Measurements from ENCODE around the gene KCNJ18.
"Not testable (repeated sequence)": the region's sequence is repeated elsewhere in the genome, so short reads cannot be mapped to it uniquely, and the experiment has no call there.

KCNJ18 gene

DNA sequence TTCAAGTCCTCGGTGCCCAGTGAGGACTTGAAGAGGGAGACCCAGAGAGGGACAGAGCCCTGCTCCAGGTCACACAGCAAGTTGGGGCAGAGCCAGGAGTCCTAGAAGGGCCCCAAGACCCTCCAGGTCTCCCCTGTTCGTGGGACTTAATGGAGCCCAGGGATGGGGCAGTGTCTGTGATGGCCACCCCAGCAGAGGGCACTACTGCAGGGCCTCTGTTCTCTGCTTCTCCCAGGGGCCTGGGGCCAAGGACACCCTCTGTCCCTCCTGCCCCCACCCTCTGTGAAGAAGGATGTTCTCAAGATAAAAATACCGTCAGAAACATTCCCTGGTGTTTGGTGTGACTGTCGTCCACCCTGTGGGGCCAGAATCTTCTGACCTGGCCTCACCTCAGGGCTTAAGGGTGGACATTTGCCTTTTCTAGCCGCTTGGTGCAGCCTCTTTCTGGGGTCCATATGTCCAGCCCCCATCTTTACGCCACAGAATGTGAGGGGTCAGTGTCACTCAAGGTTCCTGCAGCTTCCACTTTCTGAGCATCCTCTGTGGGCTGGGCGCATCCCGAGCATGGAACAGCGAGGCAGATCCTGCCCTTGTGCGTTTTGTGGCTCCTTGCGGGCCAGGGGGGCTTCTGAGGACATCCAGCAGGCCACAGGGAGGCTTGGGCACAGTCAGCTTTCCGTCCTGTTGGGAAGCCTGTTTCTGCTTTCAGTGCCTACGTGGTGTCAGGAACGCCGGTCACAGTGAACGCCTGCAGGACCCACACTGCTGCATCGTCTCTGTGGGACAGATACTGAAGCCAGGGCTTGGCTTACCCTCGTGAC is at the start of gene KCNJ18:
Gene KCNJ18 (plus strand): TSS at position 641 of the 821 bp plus-strand sequence. CDS start 10,264 bp downstream, outside the sequence.
- DNase-seq, result not testable (repeated sequence)

GRCh38 chr17:21648125-21648524 is 44.2 kb upstream of the KCNJ18 start:
- DNase-seq, result not testable (repeated sequence)

DNA sequence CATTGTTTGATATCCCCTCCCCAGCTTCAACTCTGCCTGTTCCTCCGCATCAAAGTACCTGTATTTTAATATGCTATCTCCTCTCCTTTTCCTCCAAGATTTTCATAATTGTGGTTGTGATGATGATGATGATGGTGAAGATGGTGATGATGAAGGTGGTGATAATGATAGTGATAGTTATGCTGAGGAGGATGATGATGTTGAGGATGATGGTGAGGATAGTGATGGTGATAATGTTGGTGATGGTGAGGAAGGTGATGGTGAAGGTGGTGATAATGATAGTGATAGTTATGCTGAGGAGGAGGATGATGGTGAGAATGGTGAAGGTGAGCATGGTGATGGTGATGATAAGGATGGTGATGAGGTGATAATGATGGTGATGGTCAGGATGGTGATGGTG is 42.3 kb upstream of the KCNJ18 start:
- not testable (repeated sequence) for DNase-seq

- DNase-seq, result not testable (repeated sequence)
These were observed 40.3 kb upstream of the KCNJ18 start for GRCh38 chr17:21652049-21652448.

- not testable (repeated sequence) for DNase-seq
These were observed 39.1 kb upstream of the KCNJ18 start for GRCh38 chr17:21653211-21653610.

- DNase-seq, result not testable (repeated sequence)
These were observed 35.6 kb upstream of the KCNJ18 start for GRCh38 chr17:21656518-21657309.

DNA sequence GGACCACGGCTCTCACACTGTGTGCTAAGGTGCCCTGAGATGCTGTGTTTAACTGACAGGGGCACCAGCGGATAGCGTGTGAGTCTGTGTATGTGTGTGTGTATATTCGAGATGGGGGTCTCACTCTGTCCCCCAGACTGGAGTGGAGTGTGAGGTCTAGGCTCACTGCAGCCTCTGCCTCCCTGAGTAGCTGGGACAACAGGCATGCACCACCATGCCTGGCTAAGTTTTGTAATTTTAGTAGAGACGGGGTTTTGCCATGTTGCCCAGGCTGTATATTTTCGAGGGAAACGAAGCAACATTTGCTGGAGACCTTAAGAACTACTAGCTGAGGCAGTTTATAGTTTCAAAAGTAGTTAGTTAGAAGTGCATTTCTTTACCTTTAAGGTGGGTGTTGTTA is 32.7 kb upstream of the KCNJ18 start:
- not testable (repeated sequence) for DNase-seq

- not testable (repeated sequence) for DNase-seq
These were observed 30.9 kb upstream of the KCNJ18 start for GRCh38 chr17:21661455-21661854.

DNA sequence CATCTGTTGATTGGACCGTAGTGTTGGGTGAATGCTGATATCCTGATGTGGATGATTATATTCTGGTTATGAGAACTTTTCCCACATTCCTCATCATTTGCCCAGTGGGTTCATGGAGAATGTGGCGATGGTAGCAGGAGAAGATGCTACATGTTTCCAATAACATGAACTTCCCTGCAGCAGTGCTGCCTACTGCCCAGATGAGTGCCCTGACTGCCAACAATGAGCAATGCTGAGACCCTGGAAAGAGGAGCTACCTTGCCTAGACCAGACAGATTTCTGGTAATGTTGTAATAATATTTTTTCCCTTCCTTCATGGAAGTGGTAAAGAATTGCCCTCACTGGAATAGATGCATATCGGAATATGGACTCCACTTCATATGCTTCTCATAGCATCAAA is 29.2 kb upstream of the KCNJ18 start:
- DNase-seq, result not testable (repeated sequence)

DNA sequence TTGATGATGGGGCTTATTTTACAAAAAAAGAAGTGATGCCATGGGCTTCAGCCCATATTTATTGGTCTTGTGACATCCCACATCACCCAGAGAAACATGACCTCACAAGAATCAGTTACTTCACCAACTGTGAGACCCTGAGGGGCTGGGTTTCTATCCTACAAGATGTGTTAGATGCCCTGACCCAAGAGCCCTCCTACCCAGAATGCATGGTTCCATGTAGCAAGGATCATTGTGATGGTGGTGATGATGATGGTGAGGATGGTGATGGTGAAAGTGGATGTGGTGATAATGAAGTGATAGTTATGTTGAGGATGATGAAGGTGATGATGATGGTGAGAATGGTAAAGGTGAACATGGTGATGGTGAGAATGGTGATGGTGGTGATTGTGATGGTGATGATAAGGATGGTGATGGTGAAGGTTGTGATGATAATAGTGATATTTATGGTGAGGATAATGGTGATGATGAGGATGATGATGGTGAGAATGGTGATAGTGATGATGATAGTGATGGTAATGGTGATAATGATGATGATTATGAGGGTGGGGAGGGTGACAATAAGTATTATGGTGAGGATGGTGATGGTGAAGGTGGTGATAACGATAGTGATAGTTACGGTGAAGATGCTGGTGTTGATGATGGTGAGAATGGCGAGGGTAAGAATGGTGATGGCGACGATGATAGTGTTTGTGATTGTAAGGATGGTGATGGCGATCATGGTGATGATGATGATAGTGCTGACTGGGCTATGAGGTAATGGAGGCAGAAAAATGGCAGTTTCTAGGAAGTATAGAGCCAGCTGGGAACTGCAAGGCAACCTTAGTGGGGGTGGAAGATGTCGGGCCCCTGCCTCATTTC is 28.5 kb upstream of the KCNJ18 start:
- not testable (repeated sequence) for DNase-seq

- DNase-seq, result not testable (repeated sequence)
These were observed 27.2 kb upstream of the KCNJ18 start for GRCh38 chr17:21665171-21665570.

DNA sequence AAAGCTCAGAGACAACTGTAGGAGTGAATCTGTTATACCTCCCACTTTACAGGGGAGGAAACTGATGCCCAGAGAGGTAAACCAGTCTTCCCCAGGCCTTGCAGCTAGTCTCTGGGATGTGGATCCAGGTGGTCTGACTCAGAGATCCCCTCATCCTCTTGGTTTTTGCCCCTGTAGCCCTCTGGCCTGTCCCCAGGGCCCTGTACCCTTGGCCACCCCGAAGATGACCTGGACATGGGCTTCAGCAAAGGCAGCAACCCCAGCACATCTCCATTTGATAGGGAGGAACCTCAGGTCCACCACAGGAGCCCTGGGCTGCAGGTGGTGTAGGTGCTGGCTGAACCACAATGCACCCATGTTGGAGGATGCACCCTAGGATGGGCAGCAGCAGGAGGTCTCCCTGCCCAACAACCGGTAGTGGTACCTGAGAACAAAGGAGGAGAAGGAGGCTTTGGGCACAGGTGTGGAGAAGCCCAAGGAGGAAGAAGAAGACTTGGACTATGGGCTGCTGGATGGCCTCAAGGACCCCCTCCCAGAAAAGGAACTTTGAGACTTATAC is 26.3 kb upstream of the KCNJ18 start:
- not testable (repeated sequence) for DNase-seq

DNA sequence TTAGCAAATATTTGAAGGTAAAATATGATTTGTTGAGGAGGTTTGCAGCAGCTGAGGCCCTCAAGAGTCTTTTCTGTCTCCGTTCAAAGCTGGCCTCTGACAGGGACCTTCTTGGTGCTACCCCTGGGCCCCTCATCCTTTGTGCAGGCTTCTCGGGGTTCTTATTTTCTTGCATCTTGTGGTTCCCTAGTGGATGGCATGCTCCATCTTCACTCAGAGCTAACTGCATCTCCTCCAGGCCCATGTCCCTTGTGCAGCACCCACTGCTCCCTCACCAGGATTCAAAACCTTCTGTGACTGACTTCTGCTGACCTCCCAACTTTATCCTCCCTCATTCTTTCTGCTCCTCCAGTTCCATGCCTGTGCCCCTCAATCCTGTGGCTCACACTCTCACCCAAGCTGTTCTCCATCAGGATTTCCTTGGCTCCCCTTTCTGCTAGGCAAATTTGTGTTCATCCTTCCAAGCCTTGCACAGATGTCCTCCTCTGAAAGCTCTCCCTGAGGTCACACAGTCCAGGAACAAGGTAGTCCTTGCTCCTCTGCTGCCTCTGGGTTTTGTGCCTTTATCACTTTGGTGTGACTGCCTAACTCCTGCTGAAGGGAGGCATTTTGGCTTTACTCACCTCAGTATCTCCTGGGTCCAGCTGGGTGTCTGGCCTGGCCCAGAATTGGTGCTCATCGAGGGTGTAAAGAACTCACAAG is 25.5 kb upstream of the KCNJ18 start:
- not testable (repeated sequence) for DNase-seq

- DNase-seq, result not testable (repeated sequence)
These were observed 24.8 kb upstream of the KCNJ18 start for GRCh38 chr17:21667413-21668117.

DNA sequence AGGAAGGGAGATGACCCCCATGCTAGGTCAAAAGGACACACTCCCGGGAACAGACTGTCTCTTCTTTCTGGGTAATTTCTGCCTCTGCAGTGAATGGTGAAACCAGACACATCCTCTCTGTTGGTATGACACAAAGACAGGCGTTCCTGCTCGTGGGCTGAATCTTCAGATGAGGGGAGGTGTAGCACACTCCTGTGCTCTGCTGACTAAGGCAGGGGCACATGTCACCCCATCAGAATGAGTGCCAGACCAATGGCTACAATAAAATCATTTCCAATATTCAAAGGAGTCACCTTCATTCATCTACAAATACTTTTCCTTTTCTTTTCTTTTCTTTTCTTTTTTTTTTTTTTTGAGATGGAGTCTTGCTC is 24.2 kb upstream of the KCNJ18 start:
- DNase-seq, result not testable (repeated sequence)

- not testable (repeated sequence) for DNase-seq
These were observed 23.4 kb upstream of the KCNJ18 start for GRCh38 chr17:21668746-21669508.

DNA sequence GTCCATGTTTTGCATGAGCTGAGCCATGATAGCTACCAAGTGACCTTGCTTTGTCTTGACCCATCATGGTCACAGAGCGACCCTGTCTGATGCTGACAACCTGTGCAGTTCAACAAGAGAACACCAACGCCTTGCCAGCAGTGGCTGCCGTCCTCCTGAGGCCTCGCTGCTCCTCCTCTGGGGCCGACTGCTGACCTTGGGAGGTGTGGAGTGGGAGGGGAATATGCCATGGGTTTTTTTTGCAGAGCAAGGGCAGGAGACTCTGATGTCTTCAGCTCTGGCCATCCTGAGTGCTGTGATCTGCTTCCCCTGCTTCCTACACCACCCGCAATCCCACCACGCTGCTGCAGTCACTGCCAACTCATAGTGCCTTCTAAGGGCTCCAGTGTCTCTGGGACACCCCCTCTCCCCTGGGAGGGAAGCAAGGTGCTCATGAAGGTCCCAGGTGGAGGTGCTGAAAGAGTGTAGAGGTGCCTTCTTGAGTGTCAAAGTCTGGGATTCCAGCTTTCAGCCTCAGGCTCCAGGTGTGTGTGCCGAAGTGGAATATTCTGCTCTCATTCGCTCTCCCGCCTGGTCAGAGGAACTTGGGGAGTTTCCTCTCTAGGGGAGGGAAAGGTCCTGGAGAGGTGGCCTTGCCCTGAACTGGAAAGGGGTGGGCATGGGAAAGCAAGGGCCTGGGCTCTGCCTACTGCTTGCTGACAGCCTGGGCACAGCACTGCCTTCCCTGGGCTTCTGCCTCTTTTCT is 22.5 kb upstream of the KCNJ18 start:
- not testable (repeated sequence) for DNase-seq

- DNase-seq, result not testable (repeated sequence)
These were observed 21.8 kb upstream of the KCNJ18 start for GRCh38 chr17:21670361-21671155.

GRCh38 chr17:21671437-21671836 is 20.9 kb upstream of the KCNJ18 start:
- DNase-seq, result not testable (repeated sequence)
